Muscle of back (tissue), 11 donors: ENCODE data around the gene PRPF31. TPM values are rescaled to one million over a fixed set of nuclear protein-coding genes. Genes with fewer than 3 reads are reported as not detected.
A peak's percentile ranks its signal among the peaks of the same experiment; 100 is the strongest.

Experiments used
- DNase-seq, 3 donors: peaks; one replicate each; pipeline versions ENCODE4 v3.0.0 to v3.0.0-alpha.2; 2013
- polyA plus RNA-seq, 10 donors: library from polyadenylated mRNA; unstranded; fragments of 120-200 nt; gene quantifications; one replicate each; pipeline ENCODE4 v1.2.1, GENCODE V29; 2013; ENCODE audit not compliant: insufficient read length in 10 of 10

PRPF31 gene
- polyA plus RNA-seq, 10 donors, result 35.0 to 52.0 (median 45.4) TPM

GRCh38 chr19:54138489-54139256, 23.1 kb downstream of the PRPF31 start:
- no peak for DNase-seq

- DNase-seq, result no peak
Measured at GRCh38 chr19:54141356-54141755, 25.8 kb downstream of the PRPF31 start.

- DNase-seq, result no peak
Measured at GRCh38 chr19:54142166-54142780, 26.7 kb downstream of the PRPF31 start.

GRCh38 chr19:54145541-54146158, 30.1 kb downstream of the PRPF31 start:
- DNase-seq, result no peak

GRCh38 chr19:54147676-54148075, 32.1 kb downstream of the PRPF31 start:
- no peak for DNase-seq

GRCh38 chr19:54148158-54148557, 32.6 kb downstream of the PRPF31 start:
- no peak for DNase-seq

GRCh38 chr19:54149021-54149812, 33.7 kb downstream of the PRPF31 start:
- DNase-seq, result no peak

- DNase-seq, result no peak
Measured at GRCh38 chr19:54151362-54152035, 35.9 kb downstream of the PRPF31 start.

- DNase-seq, result no peak
Measured at GRCh38 chr19:54152267-54152666, 36.7 kb downstream of the PRPF31 start.

- no peak for DNase-seq
Measured at GRCh38 chr19:54152878-54153524, 37.4 kb downstream of the PRPF31 start.

- no peak for DNase-seq
Measured at GRCh38 chr19:54153731-54154326, 38.3 kb downstream of the PRPF31 start.

GRCh38 chr19:54154603-54155345, 39.2 kb downstream of the PRPF31 start:
- no peak for DNase-seq

- DNase-seq, result no peak
Measured at GRCh38 chr19:54155694-54156093, 40.1 kb downstream of the PRPF31 start.

- no peak for DNase-seq
Measured at GRCh38 chr19:54156490-54156889, 40.9 kb downstream of the PRPF31 start.

- no peak for DNase-seq
Measured at GRCh38 chr19:54156953-54157352, 41.4 kb downstream of the PRPF31 start.

- DNase-seq, result no peak
Measured at GRCh38 chr19:54158812-54159351, 43.3 kb downstream of the PRPF31 start.

GRCh38 chr19:54159352-54160181, 44.0 kb downstream of the PRPF31 start, which contains the start of gene LENG1:
TSS of gene LENG1 (minus strand) at chr19:54159721. CDS start at chr19:54159695, 26 bp downstream.
- DNase-seq, result peak; percentile 99 to 100 (median 100)

GRCh38 chr19:54160182-54160811, 44.7 kb downstream of the PRPF31 start:
- DNase-seq, result peak in 1 of 3 donors; percentile 68
